Measurements from ENCODE around the gene CYP27C1.

CYP27C1 gene

DNA sequence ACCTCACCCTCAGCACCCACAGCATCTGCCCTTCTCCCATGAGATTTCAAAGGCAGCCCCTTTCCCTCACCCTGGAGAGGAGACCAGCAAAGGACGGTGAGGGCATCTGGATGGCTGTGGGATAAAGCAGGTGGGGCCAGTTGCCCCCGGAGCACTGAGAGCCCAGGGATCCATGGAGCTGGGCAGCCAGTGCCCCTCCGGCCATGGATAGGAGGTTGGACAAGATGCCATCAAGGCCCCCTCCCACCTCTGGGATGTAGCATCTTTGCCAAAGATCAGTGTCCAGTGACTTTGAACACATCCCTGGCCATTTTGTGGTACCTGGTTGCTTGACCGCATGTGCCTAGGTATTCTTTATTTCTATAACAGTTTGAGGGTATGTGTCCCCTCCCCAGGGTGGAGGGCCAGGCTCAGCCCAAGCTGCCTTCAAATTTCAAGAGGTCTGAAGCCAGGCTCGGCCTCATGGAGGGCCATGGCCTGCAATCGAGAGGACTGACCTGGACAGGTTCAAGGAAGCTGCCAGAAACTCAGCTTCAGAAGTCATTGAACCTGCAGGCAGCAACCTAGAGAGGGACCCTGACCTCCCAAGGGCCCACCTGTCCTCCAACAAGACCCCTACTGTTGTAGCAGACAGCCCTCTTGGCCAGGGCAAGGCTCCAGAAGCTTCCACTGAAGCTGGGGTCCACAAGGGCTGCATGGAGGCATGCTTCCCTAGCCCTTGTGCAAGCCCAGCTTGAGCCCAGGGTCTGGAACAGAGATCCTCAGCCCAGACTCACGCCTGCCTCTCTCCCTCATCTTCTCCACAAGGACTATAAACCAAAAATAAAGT, 57.6 kb downstream of the CYP27C1 start:
- TF ChIP-seq, protein P1, sequence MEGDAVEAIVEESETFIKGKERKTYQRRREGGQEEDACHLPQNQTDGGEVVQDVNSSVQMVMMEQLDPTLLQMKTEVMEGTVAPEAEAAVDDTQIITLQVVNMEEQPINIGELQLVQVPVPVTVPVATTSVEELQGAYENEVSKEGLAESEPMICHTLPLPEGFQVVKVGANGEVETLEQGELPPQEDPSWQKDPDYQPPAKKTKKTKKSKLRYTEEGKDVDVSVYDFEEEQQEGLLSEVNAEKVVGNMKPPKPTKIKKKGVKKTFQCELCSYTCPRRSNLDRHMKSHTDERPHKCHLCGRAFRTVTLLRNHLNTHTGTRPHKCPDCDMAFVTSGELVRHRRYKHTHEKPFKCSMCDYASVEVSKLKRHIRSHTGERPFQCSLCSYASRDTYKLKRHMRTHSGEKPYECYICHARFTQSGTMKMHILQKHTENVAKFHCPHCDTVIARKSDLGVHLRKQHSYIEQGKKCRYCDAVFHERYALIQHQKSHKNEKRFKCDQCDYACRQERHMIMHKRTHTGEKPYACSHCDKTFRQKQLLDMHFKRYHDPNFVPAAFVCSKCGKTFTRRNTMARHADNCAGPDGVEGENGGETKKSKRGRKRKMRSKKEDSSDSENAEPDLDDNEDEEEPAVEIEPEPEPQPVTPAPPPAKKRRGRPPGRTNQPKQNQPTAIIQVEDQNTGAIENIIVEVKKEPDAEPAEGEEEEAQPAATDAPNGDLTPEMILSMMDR (IDR thresholded peaks at IDR 0.05; ENCODE audit: low read depth, low read length, missing control alignments): no peak
- no peak for DNase-seq (ENCODE audit: low read depth)
- H3K4me3 ChIP-seq (ENCODE audit: low read depth, low read length): no peak overlapping the region

DNA sequence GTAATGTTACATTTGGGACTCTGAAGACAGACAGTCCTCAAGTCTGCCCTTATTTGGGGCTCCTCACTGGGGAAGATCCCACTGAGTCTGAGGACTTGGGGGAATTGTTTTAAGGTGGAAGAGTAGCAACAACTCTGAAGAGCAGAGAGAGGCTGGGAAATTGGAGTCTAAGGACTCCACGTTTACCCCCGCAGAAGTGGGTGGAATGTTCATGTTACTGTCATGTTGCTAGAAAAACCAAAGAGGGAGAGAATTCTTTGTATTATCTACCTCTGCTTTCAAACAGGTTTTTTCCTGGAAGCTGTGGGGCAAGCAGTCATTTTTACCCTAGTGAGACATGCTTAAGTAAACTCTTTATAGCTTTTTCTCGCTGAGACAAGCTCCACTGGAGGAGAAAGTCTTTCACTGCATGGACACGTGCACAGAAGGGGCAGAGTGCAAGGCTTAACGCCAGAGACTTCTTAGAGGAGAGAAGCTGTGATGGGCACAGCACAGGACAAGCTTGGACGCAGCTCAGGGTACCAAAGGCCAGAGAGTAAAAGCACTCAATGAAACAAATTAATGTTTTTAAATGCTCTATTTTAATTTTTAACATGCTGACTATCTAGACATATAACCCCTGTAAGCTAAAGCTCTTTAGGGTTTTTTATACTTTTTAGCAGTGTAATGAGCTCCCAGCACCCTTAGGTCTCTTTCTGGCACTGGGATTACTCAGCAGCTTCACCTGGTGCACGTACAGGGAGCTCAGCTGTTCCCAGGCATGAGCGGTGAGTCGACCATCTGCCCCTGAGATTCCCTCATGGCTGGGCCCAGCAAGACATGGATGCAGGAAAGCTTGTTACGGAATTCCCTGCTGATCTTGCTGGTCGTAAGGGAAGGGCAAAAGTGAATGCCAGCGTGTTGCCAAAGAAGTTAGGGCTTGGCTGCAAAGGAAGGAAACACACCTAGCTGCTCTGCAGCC, 58.6 kb downstream of the CYP27C1 start:
- no peak overlapping the region for H3K4me3 ChIP-seq (ENCODE audit: low read depth, low read length)
- no peak for DNase-seq (ENCODE audit: low read depth)
- TF ChIP-seq, protein P1 (IDR thresholded peaks at IDR 0.05; ENCODE audit: low read depth, low read length, missing control alignments): no peak

DNA sequence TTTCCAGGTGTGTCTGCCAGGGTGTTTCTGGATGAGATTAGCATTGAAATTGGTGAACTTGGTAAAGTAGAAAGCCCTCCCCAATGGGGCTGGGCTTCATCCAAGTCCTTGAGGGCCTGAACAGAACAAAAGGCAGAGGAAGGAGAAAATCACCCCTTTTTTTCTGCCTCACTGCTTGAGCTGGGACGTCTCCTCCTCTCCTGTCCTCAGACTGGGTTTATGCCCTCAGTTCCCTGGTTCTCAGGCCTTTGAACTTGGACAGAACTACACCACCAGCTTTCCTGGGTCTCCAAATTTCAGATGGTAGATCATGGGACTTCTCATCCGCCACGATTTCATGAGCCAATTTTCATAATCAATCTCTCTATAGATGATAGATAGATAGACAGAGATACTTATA, 59.4 kb downstream of the CYP27C1 start:
- no peak overlapping the region for H3K4me3 ChIP-seq (ENCODE audit: low read depth, low read length)
- TF ChIP-seq, protein P1 (IDR thresholded peaks at IDR 0.05; ENCODE audit: low read depth, low read length, missing control alignments): no peak
- no peak for DNase-seq (ENCODE audit: low read depth)

DNA sequence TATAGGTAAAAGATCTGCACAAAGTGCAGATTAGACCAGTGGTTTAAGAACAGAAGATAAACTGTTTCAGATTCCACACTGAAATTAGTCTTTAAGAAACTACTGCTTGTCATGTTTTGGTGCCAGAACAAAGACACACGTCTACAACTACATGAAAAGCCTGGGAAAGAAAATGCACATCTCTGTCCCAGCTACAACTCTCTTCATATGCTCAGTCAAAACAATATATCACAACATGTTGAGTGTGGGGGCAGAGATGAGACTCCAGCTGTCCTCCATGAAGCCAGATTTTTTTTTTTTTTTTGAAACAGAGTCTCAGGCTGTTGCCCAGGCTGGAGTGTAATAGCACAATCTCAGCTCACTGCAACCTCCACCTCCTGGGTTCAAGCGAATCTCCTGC, 60.6 kb downstream of the CYP27C1 start:
- DNase-seq (ENCODE audit: low read depth): no peak
- TF ChIP-seq, protein P1 (IDR thresholded peaks at IDR 0.05; ENCODE audit: low read depth, low read length, missing control alignments): no peak
- H3K4me3 ChIP-seq (ENCODE audit: low read depth, low read length): no peak overlapping the region

DNA sequence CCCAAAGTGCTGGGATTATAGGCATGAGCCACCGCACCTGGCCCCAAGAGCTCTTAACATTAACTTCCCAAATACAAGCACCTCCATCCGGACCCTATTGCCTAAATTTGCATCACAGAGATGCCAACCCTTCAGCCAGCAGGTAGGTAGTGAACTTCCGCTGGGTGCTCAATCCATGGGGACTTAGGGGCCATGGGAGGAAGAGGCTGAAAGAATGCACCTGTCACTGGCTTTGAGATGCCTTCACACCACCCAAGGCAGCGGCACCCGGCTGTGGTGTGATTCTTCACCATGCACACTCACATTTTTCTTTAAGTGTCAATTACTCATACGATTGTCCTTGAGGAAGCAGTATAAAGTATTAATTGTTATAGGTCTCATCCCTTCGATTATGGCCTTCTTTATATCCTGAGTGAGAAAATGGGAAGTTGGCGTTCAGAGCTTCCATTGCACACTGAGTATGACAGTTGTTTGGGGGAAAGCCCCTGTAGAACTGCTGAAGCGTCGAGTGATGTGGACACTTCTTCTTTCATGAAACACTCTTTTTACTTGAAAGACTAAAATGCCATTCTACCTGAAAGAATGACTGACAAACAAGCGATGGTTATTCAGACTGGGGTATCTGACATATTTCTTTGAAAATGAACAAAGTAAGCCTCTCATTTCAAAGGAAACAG, 61.3 kb downstream of the CYP27C1 start:
- no peak overlapping the region for H3K4me3 ChIP-seq (ENCODE audit: low read depth, low read length)
- no peak for DNase-seq (ENCODE audit: low read depth)
- TF ChIP-seq, protein P1 (IDR thresholded peaks at IDR 0.05; ENCODE audit: low read depth, low read length, missing control alignments): no peak

DNA sequence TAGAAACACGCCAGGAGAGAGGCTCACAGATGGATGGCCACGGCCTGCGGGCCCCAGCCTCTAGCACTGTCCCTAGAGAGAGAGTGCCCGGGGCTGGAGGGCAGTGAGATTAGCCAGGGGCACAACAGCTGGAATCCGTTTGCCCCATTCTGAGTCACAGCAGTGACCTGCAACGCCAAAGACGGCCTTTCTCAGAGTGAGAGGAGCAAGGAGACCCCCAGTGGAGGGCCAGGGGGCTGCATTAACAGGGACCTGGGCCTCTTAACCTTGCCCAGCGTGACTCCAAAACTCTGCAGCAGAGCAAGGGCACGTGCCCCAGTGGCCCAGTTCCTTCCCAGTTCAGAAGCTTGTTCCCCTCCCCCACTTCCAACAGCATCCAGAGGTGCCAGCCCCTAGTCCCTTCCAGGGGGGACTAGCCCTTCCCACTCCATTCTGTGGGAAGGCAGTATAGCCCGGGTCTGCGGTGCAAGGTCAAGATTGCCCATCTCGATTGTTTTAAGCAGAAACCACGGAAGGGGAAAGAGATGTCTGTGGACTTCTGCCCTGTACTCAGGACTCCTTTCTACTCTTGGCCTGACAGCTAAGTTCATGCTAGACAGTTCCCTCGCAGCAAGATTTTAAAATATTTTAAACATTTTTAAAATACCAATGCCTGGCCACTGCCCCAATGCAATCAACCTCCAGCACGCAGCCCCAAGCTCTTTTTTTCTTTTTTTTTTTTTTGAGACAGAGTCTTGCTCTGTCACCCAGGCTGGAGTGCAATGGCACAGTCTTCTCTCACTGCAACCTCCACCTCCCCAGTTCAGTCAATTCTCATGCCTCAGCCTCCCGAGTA, 62.2 kb downstream of the CYP27C1 start:
- TF ChIP-seq, protein P1 (IDR thresholded peaks at IDR 0.05; ENCODE audit: low read depth, low read length, missing control alignments): peak; percentile 28
- DNase-seq (ENCODE audit: low read depth): no peak

More for the DNA sequence above, 62.2 kb downstream of the CYP27C1 start:
- H3K4me3 ChIP-seq (ENCODE audit: low read depth, low read length): no peak overlapping the region
